GM15510 (cell line): ENCODE data around the gene MRPL43.

Experiments
- POLR2A ChIP-seq: IDR thresholded peaks from 3 replicates; pipeline ENCODE4 v1.6.1; 2011; ENCODE audit warnings: borderline replicate concordance; ENCODE audit not compliant: insufficient read length; ENCODE audit errors: extremely low read depth

MRPL43 gene

GRCh38 chr10:100984672-100985177, 2.6 kb downstream of the MRPL43 start:
- TF ChIP-seq POLR2A, result no peak

- no peak for TF ChIP-seq POLR2A
Observed at GRCh38 chr10:100983868-100984671, 3.2 kb downstream of the MRPL43 start.

- no peak for TF ChIP-seq POLR2A
Observed at GRCh38 chr10:100982916-100983830, 4.1 kb downstream of the MRPL43 start.

- no peak for TF ChIP-seq POLR2A
Observed at GRCh38 chr10:100981178-100981772, 6.0 kb downstream of the MRPL43 start.

GRCh38 chr10:100980711-100981110, 6.6 kb downstream of the MRPL43 start:
- no peak for TF ChIP-seq POLR2A

GRCh38 chr10:100980311-100980710, 7.0 kb downstream of the MRPL43 start:
- no peak for TF ChIP-seq POLR2A

GRCh38 chr10:100979791-100980272, 7.5 kb downstream of the MRPL43 start:
- TF ChIP-seq POLR2A, result no peak

- no peak for TF ChIP-seq POLR2A
Observed at GRCh38 chr10:100978901-100979195, 8.4 kb downstream of the MRPL43 start.

GRCh38 chr10:100978121-100978900, 9.0 kb downstream of the MRPL43 start:
- no peak for TF ChIP-seq POLR2A

GRCh38 chr10:100977436-100977835, 9.9 kb downstream of the MRPL43 start:
- no peak for TF ChIP-seq POLR2A

GRCh38 chr10:100976906-100977305, 10.4 kb downstream of the MRPL43 start:
- no peak for TF ChIP-seq POLR2A

- no peak for TF ChIP-seq POLR2A
Observed at GRCh38 chr10:100972904-100973535, 14.3 kb downstream of the MRPL43 start.

GRCh38 chr10:100972115-100972903, 15.0 kb downstream of the MRPL43 start:
- TF ChIP-seq POLR2A, result no peak
